Endothelial cell of umbilical vein (primary cell): Measurements from ENCODE around the gene GOLGA1. TPM values are rescaled to one million over a fixed set of nuclear protein-coding genes. Genes with fewer than 3 reads are reported as not detected.

Source experiments
- BruUV-seq: library from RNA; stranded (reverse); fragments of 400-500 nt; replicated peaks from 2 replicates; lab custom pipeline; 2021; lab: Mats Ljungman, UMichigan
- CTCF ChIA-PET: fragments of 300-600, 350-600 bp; sonication (Branson Sonifier 250); formaldehyde crosslinking; loops from one replicate; lab custom pipeline; 2021; ENCODE audit warnings: antibody characterized with exemption, inconsistent platforms; lab: Charles Lee
- POLR2A ChIA-PET: fragments of 300-600, 350-600 bp; sonication (Branson Sonifier 250); formaldehyde crosslinking; loops from one replicate; lab custom pipeline; 2021; ENCODE audit warnings: antibody characterized with exemption, inconsistent platforms; lab: Charles Lee
- DNase-seq: peaks from one replicate; pipeline ENCODE4 v3.0.0-alpha.2; 2011; ENCODE audit warnings: low read depth, low spot score
- FAIRE-seq: peaks from 2 replicates; lab custom pipeline; 2011; peaks lifted over from hg19 to GRCh38; lab: Jason Lieb, UNC
- H2AFZ ChIP-seq: 2 replicates; pipeline ENCODE4 v1.6.0; 2012; ENCODE audit warnings: low read depth, low read length, control low read depth, inconsistent platforms
- H3K27ac ChIP-seq: 2 replicates; pipeline ENCODE4 v1.5.1; 2011; ENCODE audit warnings: low read depth, mild to moderate bottlenecking, control low read depth, low read length, moderate library complexity; ENCODE audit not compliant: insufficient read depth
- H3K27me3 ChIP-seq, 2 experiments: 2 replicates each; pipeline versions ENCODE4 v1.6.0 to v1.6.1; 2011; ENCODE audit warnings: low read length in 2 of 2, mixed read lengths in 1 of 2; ENCODE audit not compliant: control insufficient read depth in 2 of 2, insufficient read depth in 2 of 2
- H3K36me3 ChIP-seq, 2 experiments: 2 replicates in 1 of 2; 3 replicates in 1 of 2; pipeline ENCODE4 v1.5.1; 2011; ENCODE audit warnings: low read length in 2 of 2, mild to moderate bottlenecking in 1 of 2, moderate library complexity in 1 of 2; ENCODE audit not compliant: control insufficient read depth in 2 of 2, insufficient read depth in 2 of 2; ENCODE audit errors: extremely low read depth in 1 of 2
- H3K4me1 ChIP-seq: 3 replicates; pipeline ENCODE4 v1.5.1; 2011; ENCODE audit warnings: mild to moderate bottlenecking, low read length; ENCODE audit not compliant: control insufficient read depth, insufficient read depth; ENCODE audit errors: extremely low read depth
- H3K4me2 ChIP-seq: 2 replicates; pipeline ENCODE4 v1.6.1; 2011; ENCODE audit warnings: low read length, control low read depth, mixed read lengths; ENCODE audit not compliant: insufficient read depth
- H3K4me3 ChIP-seq, 3 experiments: fragments of 200-600 bp in 1 of 3; sonication (generic), shearing (Covaris generic) in 1 of 3; replicated peaks in 1 of 3; 2 replicates each; pipeline ENCODE4 v1.5.1; 2011 to 2016; ENCODE audit warnings: control low read depth in 3 of 3, low read length in 3 of 3, mild to moderate bottlenecking in 2 of 3, inconsistent platforms in 1 of 3, low read depth in 1 of 3, moderate library complexity in 1 of 3; ENCODE audit not compliant: insufficient read depth in 1 of 3
- H3K79me2 ChIP-seq: 2 replicates; pipeline ENCODE4 v1.6.0; 2012; ENCODE audit warnings: low read length, inconsistent platforms; ENCODE audit not compliant: control insufficient read depth, insufficient read depth
- H3K9ac ChIP-seq: replicated peaks from 2 replicates; pipeline ENCODE3; 2011; ENCODE audit warnings: low read length, control low read depth; ENCODE audit not compliant: insufficient read depth; ENCODE audit errors: extremely low read depth
- H3K9me1 ChIP-seq: replicated peaks from 3 replicates; pipeline ENCODE4 v1.6.0; 2011; ENCODE audit warnings: mild to moderate bottlenecking, low read length; ENCODE audit not compliant: control insufficient read depth, insufficient read depth; ENCODE audit errors: extremely low read depth
- H3K9me3 ChIP-seq: replicated peaks from 2 replicates; pipeline ENCODE4 v1.5.1; 2012; ENCODE audit warnings: low read length, inconsistent platforms; ENCODE audit not compliant: control insufficient read depth, insufficient read depth
- H4K20me1 ChIP-seq: replicated peaks from 2 replicates; pipeline ENCODE3; 2011; ENCODE audit warnings: mild to moderate bottlenecking, low read length; ENCODE audit not compliant: control insufficient read depth, insufficient read depth; ENCODE audit errors: extremely low read depth
- EZH2 ChIP-seq: IDR thresholded peaks from 2 replicates; pipeline ENCODE4 v1.6.1; 2012; ENCODE audit warnings: borderline replicate concordance, low read depth, mild to moderate bottlenecking, moderate library complexity, low read length, inconsistent platforms; ENCODE audit not compliant: severe bottlenecking
- FOS ChIP-seq: IDR thresholded peaks from 2 replicates; pipeline ENCODE4 v1.6.1; 2011; ENCODE audit warnings: mild to moderate bottlenecking, low read length, moderate library complexity, borderline replicate concordance; ENCODE audit not compliant: insufficient read depth
- GATA2 ChIP-seq: IDR thresholded peaks from 2 replicates; pipeline ENCODE4 v1.7.0; 2011; ENCODE audit warnings: low read depth, mild to moderate bottlenecking, moderate library complexity, mixed read lengths, low read length; ENCODE audit not compliant: insufficient read length, insufficient read depth
- JUN ChIP-seq: IDR thresholded peaks from 2 replicates; pipeline ENCODE4 v1.6.1; 2011; ENCODE audit warnings: borderline replicate concordance, low read depth; ENCODE audit not compliant: insufficient read length, insufficient read depth
- MAX ChIP-seq: IDR thresholded peaks from 2 replicates; pipeline ENCODE4 v1.6.1; 2011; ENCODE audit not compliant: insufficient read depth, insufficient read length
- MYC ChIP-seq: IDR thresholded peaks from one replicate; pipeline ENCODE4 v1.6.1; 2011; ENCODE audit warnings: mild to moderate bottlenecking, low read depth, low read length
- POLR2A ChIP-seq: IDR thresholded peaks from 2 replicates; pipeline ENCODE4 v1.6.1; 2012; ENCODE audit warnings: low read depth, mild to moderate bottlenecking, control low read depth, low read length
- POLR2AphosphoS5 ChIP-seq: IDR thresholded peaks from 2 replicates; pipeline ENCODE4 v1.6.1; 2012; ENCODE audit warnings: low read depth, mild to moderate bottlenecking, control low read depth, low read length, moderate library complexity; ENCODE audit not compliant: insufficient read depth
- dilution Hi-C: fragments of 300-500 bp; cut with MboI; formaldehyde crosslinking; loops from one replicate; pipeline ENCODE4 v1.15.0; 2019; ENCODE audit warnings: low sequenced_read_pairs; ENCODE audit not compliant: extremely low pct_ligation_motif_present
- intact Hi-C: fragments of 100-400 bp; cut with micrococcal nuclease; formaldehyde crosslinking; loops from one replicate; pipeline ENCODE4 v1.10.0; 2022
- polyA plus RNA-seq, 4 experiments: library from polyadenylated mRNA; depleted of rRNA in 3 of 4; stranded (reverse) in 3 of 4; unstranded in 1 of 4; fragments of >200 nt; gene quantifications; 2 replicates each; pipeline versions ENCODE4 v1.2.1 to v1.2.3, GENCODE V29; 2011 to 2012; ENCODE audit warnings: missing spikeins in 1 of 4
- total RNA-seq: library from RNA; stranded (reverse); gene quantifications from 2 replicates; pipeline ENCODE4 v1.2.3, GENCODE V29; 2021
- TF ChIP-seq, protein P1 (sequence below), 2 donors: IDR thresholded peaks; 1 replicate in 1 of 2; 2 replicates in 1 of 2; pipeline ENCODE4 v1.5.1; 2011; ENCODE audit warnings: low read length in 2 of 2, mild to moderate bottlenecking in 2 of 2, moderate library complexity in 2 of 2, control low read depth in 1 of 2, inconsistent platforms in 1 of 2, low read depth in 1 of 2; ENCODE audit not compliant: insufficient read depth in 1 of 2; ENCODE audit errors: extremely low read depth in 1 of 2

Gene GOLGA1
- total and polyA plus RNA-seq, 2 donors (not counting 3 experiments of a cell fraction or from before 2014, with no cell fraction given), result 13.1 to 19.9 TPM

GRCh38 chr9:124899845-124900244, 41.0 kb downstream of the GOLGA1 start:
- no peak overlapping the region for H3K27ac ChIP-seq
- no peak for FAIRE-seq

More at GRCh38 chr9:124899845-124900244, 41.0 kb downstream of the GOLGA1 start:
- POLR2A ChIA-PET, result no interaction called here
- Histone ChIP-seq H3K9me3 (no peaks in the 10 kb centered on the region), H3K79me2 (no peaks in the 10 kb centered on the region), H3K36me3 (peaks cover 0 to 8% of the 10 kb centered on the region in 2 experiments), H3K9me1 (no peaks in the 10 kb centered on the region), H2AFZ (no peak overlapping the region), H3K27me3 (no peaks in the 10 kb centered on the region), H3K4me1 (peaks cover 8% of the 10 kb centered on the region), H3K9ac (no peak overlapping the region), H4K20me1 (no peaks in the 10 kb centered on the region), H3K4me2 (no peak overlapping the region), H3K4me3 (no peak overlapping the region)
- dilution Hi-C loops, result no loop called here
- no TSS peak for BruUV-seq
- no peak for TF ChIP-seq MAX
- no peak for TF ChIP-seq POLR2AphosphoS5
- TF ChIP-seq, protein P1, sequence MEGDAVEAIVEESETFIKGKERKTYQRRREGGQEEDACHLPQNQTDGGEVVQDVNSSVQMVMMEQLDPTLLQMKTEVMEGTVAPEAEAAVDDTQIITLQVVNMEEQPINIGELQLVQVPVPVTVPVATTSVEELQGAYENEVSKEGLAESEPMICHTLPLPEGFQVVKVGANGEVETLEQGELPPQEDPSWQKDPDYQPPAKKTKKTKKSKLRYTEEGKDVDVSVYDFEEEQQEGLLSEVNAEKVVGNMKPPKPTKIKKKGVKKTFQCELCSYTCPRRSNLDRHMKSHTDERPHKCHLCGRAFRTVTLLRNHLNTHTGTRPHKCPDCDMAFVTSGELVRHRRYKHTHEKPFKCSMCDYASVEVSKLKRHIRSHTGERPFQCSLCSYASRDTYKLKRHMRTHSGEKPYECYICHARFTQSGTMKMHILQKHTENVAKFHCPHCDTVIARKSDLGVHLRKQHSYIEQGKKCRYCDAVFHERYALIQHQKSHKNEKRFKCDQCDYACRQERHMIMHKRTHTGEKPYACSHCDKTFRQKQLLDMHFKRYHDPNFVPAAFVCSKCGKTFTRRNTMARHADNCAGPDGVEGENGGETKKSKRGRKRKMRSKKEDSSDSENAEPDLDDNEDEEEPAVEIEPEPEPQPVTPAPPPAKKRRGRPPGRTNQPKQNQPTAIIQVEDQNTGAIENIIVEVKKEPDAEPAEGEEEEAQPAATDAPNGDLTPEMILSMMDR (IDR thresholded peaks at IDR 0.05; ENCODE audit: extremely low read depth in 1 of 2, insufficient read depth in 1 of 2, low read depth in 1 of 2, low read length in 2 of 2), result no peak
- TF ChIP-seq MYC, result no peak
- no peak for TF ChIP-seq POLR2A
- TF ChIP-seq EZH2, result no peak
- TF ChIP-seq FOS, result no peak
- TF ChIP-seq GATA2, result no peak
- TF ChIP-seq JUN, result no peak
- CTCF ChIA-PET, result no interaction called here
- intact Hi-C loops, result no loop called here
- DNase-seq, result no peak
